ENCODE results near the gene PTGER1. TPM values are rescaled to one million over a fixed set of nuclear protein-coding genes. Genes with fewer than 3 reads are reported as not detected.

PTGER1 gene
- total and polyA plus RNA-seq, 2 of the 8 experiments (the other 6 are each of a cell fraction or from before 2014, with no cell fraction given) = 0.20 to 0.41 TPM

GRCh38 chr19:14471436-14472187 lies 3.5 kb downstream of the PTGER1 start:
- DNase-seq (ENCODE audit: low read depth in 1 of 2, low spot score in 2 of 2) = no peak
- Histone ChIP-seq H2BK12ac (ENCODE audit: low read depth, low read length) (no peak overlapping the region), H3K23ac (ENCODE audit: insufficient read length) (no peak overlapping the region), H2BK20ac (ENCODE audit: low read length) (no peak overlapping the region), H3K23me2 (ENCODE audit: low read depth, low read length) (peaks cover 4% of the 10 kb centered on the region), H3K56ac (replicated peaks; ENCODE audit: insufficient read length, low read depth, low read length) (no peak overlapping the region), H3K27me3 (replicated peaks in 1 of 4; ENCODE audit: control insufficient read depth in 3 of 4, extremely low read depth in 1 of 4, insufficient read depth in 3 of 4, low read length in 3 of 4) (no peaks in the 10 kb centered on the region), H2BK5ac (ENCODE audit: low read depth, low read length) (no peak overlapping the region), H3K9me3 (ENCODE audit: insufficient read depth in 2 of 2, low read depth in 1 of 2, low read length in 1 of 2) (no peaks in the 10 kb centered on the region), H3K18ac (ENCODE audit: extremely low read depth, low read length) (no peak overlapping the region; the same call in 1 of the 2 replicates), H3K36me3 (ENCODE audit: control insufficient read depth in 2 of 4, insufficient read depth in 4 of 4, low read length in 3 of 4) (peaks cover 0 to 6% (median 4%) of the 10 kb centered on the region in 4 experiments; a peak in 4 of 8 replicates), H3K9ac (replicated peaks in 1 of 4; ENCODE audit: extremely low read depth in 1 of 4, low read depth in 3 of 4, low read length in 3 of 4) (no peak overlapping the region), H4K20me1 (replicated peaks in 1 of 2; ENCODE audit: control insufficient read depth in 1 of 2, insufficient read depth in 2 of 2, low read length in 2 of 2) (peaks cover 0 to 6% of the 10 kb centered on the region in 2 experiments), H3K79me2 (ENCODE audit: control insufficient read depth in 1 of 2, insufficient read depth in 2 of 2, low read length in 2 of 2) (no peaks in the 10 kb centered on the region), H2BK15ac (ENCODE audit: low read length) (no peak overlapping the region), H2BK120ac (replicated peaks; ENCODE audit: low read depth, low read length) (no peak overlapping the region), H3K4ac (replicated peaks; ENCODE audit: insufficient read length, low read depth, low read length) (no peak overlapping the region), H3K14ac (ENCODE audit: insufficient read length) (no peak overlapping the region), H3K4me3 (ENCODE audit: extremely low read depth in 1 of 4, insufficient read depth in 2 of 4, low read depth in 3 of 4, low read length in 4 of 4) (peak overlapping the region in 1 of 4 experiments; percentile 62; a peak in 2 of 8 replicates), H3K27ac (ENCODE audit: low read depth, low read length) (no peak overlapping the region), H4K5ac (ENCODE audit: insufficient read length, low read depth, low read length) (no peak overlapping the region), H2AK5ac (ENCODE audit: low read depth, low read length) (no peak overlapping the region), H3K4me2 (ENCODE audit: insufficient read depth in 1 of 2, low read depth in 2 of 2, low read length in 2 of 2) (peak overlapping the region; percentile 57 to 76; a peak in 3 of 4 replicates), H4K8ac (ENCODE audit: extremely low read depth, insufficient read depth, low read length) (no peak overlapping the region), H3K4me1 (replicated peaks in 1 of 4; ENCODE audit: control insufficient read depth in 3 of 4, insufficient read depth in 4 of 4, low read length in 3 of 4) (peaks cover 0 to 18% (median 15%) of the 10 kb centered on the region in 4 experiments; a peak in 6 of 7 replicates), H3K79me1 (ENCODE audit: low read depth, low read length) (no peaks in the 10 kb centered on the region), H2AFZ (ENCODE audit: low read length) (no peak overlapping the region), H4K91ac (replicated peaks; ENCODE audit: insufficient read length, low read length) (no peak overlapping the region)
- WGBS, 2 experiments (ENCODE audit: extremely low coverage in 1 of 2, insufficient coverage in 1 of 2, insufficient read length in 1 of 2, insufficient replicate concordance in 2 of 2, low coverage in 1 of 2, low lambda C conversion rate in 2 of 2, missing lambda C conversion rate in 1 of 2) = 78% methylated on average over 19 of the region's 46 CpGs; no CpG with 5 or more reads in 1 of the 2 experiments
- TF ChIP-seq EGR1 (IDR thresholded peaks at IDR 0.05; ENCODE audit: borderline replicate concordance, low read depth, low read length) = no peak
- TF ChIP-seq KDM5A (IDR thresholded peaks at IDR 0.05; ENCODE audit: low read length) = no peak
- no peak for TF ChIP-seq CTBP2 (IDR thresholded peaks at IDR 0.05; ENCODE audit: borderline replicate concordance, insufficient read depth, insufficient read length, low read length)
- no peak for TF ChIP-seq ZNF274 (IDR thresholded peaks at IDR 0.05; ENCODE audit: borderline replicate concordance, extremely low read depth, low read length)
- no peak for TF ChIP-seq SP4 (IDR thresholded peaks at IDR 0.05; ENCODE audit: low read length)
- TF ChIP-seq SIX5 (IDR thresholded peaks at IDR 0.05; ENCODE audit: low read depth, low read length) = no peak
- CTCF ChIA-PET (ENCODE audit: partially characterized antibody) = interaction anchor here (0.6 to 4.2 kb wide), 19 partner anchors 10 to 321 kb away, joined by 3 to 20 read pairs (median 5); partner anchors contain the start of genes DNAJB1 and GIPC1
- no peak for FAIRE-seq
- POLR2A ChIA-PET (ENCODE audit: partially characterized antibody) = interaction anchor here (0.6 to 2.6 kb wide), 12 partner anchors 8 to 380 kb away, joined by 3 to 13 read pairs (median 4); partner anchors contain the start of genes ASF1B and DNAJB1
